Effector CD4-positive, alpha-beta T cell (primary cell): ENCODE measurements around the gene MORF4L2.
"Not testable (repeated sequence)": the region's sequence is repeated elsewhere in the genome, so short reads cannot be mapped to it uniquely, and the experiment has no call there.

ENCODE experiments used
- DNase-seq: peaks from one replicate; pipeline ENCODE4 v3.0.0-alpha.2; 2020

The MORF4L2 gene

DNA sequence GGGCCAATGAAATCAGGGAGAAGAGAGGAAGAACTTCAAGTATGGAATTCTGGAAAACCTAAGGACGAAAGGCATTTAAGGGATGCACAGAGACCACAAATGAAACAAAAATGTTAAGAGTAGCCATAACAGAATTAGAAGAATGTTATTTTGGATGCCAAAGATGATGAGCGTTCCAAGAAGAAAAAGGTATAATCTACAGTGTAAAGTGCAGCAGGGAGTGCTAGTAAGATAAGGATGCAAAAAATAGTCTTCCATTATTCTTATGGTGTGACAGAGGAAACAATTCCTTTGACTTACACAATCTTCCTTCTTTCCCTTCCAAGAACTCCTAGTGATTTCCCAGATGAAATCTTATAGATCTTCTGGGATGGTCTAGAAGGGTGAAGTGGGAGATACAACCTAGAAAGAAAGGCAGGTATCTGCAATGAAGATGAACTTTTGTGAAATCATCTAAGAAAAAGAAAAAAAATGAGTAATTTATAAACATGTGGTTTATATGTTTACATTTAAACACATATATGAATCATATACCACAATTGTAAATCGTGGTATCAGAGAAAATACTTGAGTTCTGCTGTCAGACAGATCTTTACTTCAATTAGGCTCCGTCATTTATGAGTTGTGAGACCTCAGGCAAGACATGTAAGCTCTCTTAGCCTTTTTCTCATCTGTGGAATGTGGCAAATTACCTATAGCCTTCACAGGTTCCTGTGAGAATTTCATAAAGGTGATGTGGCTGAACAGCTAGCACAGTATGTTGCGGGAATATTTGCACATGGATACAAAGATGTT, 8.1 kb downstream of the MORF4L2 start:
- DNase-seq: no peak

DNA sequence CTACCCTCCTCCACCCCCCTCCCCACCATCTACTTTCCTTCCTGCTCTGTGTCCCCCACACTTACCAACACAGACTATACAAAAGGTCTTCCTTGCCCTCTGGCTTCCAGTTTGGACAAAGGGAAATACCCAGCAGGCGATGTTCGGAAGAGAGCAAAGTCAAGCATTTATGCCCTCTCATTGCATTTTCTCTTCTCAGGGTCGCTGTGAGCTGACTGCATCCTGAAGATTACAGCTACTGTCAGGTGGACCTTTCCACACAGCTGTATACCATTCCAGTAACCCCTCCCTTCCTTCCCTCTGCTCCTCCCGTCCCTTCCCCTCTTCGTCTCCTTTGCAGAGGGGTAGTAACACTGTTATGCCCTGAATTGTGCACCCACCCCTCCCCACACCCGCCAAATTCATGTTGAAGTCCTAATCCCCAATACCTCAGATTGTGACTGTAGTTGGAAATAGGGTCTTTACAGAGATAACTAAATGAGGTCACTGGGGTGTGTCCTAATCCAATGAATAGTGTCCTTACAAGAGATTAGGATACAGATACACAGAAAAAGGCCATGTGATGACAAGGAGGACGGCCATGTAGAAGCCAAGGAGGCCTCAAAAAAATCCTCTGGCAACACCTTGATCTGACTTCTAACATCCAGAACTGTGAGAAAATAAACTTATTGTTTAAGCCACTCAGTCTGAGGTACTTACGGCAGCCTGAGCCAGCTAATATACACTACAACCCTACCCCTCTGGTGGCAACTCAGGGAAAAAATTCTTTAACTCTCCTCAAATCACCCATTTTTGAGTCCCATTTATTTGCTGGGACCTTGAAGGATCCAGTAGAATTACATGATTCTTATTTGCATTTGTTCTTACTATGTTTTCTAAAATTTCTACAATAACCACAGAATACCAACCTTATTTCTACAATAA, 11.7 kb downstream of the MORF4L2 start:
- no peak for DNase-seq

- DNase-seq: no peak
Observed at GRCh38 chrX:103669745-103670144, 16.8 kb downstream of the MORF4L2 start.

DNA sequence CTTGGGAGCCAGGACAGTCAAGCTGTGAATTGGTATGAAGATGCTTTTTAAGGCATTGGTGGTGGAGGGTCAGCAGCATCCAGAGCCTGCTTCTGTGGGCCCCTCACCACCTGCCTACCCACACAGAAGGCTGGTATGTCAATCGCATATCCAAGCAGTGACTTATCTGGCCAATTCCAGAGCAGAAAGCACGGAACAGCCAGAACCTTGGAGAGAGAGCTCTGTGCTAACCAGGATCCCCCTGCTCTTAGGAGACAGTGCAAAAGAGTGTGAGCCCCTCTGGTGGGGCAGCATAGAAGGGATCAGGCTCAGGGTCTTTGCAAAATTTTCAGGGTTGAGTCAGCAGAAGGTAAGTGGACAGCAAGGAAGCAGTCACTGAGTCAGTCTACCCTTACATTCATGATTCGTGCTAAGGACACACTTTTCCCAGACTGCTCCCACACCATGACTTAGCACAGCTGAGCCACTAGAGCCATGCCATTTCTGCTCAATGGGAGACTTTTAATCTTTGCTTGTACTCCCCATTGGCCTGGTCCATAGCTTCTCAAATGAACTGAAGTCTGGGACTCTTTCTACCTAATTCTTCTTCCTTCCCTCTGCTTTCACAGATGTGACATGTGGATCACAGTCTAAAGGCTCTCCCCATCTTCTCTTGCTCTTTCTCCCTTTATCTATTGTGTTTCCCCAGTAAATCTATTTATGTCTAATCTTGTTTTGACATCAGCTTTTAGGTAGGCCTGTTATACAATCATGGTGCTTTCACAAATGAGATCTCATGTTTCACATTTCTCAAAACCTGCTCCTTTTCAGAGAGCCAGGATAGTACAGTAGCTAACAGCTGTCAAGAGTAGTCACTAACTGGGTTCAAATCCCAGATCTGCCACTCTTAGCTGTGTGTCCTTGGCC, 20.0 kb downstream of the MORF4L2 start:
- DNase-seq: no peak

DNA sequence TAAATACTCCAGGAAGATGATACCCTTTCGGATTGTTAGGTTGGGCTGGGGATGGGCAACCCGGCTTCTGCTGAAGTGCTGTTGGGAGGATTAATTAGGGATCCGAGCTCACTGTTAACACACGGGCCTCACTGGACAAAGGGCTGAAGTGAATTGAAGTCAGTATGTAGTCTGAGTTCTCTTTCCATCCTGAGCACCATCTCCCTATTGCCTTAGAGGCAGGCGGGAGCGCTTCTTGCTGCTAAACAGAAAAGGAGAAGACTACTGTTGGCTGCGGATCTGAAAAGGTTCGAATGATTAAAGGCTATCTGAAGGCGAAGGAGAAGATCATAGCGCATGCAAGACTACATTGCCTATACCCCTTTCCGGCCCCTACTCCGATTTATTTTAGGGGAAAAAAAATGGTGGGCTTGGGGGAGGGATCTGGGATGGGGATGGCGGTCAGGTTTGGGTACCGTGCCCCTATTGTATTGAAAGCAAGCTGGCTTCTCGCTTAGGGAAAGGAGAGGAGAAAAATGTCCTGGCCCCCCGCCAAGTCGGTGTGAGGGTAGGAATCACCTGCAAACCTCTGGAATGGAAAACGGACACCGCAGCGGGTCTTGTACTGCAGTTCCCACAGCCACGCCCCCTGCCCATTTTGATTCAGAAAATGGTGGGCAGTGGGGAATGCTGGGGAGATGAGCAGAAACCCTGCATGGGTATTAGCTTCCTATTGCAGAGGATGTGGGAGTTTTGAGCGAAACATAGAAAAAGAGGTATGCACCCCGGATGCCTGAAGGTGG, 22.3 kb downstream of the MORF4L2 start:
- no peak for DNase-seq

DNA sequence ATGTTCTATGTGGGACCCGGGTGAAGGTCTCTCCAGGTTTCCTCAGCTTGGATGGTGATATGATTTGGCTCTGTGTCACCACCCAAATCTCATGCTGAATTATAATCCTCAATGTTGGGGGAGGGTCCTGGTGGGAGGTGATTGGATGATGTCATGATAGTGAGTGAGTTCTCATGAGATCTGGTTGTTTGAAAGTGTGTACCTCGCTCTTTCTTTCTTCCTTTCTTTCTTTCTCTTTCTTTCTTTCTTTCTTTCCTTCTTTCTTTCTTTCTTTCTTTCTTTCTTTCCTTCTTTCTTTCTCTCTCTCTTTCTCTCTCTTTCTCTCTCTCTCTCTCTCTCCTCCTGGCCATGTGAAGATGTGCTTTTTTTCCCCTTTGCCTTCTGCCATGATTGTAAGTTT, 27.0 kb downstream of the MORF4L2 start:
- DNase-seq: not testable (repeated sequence)

DNA sequence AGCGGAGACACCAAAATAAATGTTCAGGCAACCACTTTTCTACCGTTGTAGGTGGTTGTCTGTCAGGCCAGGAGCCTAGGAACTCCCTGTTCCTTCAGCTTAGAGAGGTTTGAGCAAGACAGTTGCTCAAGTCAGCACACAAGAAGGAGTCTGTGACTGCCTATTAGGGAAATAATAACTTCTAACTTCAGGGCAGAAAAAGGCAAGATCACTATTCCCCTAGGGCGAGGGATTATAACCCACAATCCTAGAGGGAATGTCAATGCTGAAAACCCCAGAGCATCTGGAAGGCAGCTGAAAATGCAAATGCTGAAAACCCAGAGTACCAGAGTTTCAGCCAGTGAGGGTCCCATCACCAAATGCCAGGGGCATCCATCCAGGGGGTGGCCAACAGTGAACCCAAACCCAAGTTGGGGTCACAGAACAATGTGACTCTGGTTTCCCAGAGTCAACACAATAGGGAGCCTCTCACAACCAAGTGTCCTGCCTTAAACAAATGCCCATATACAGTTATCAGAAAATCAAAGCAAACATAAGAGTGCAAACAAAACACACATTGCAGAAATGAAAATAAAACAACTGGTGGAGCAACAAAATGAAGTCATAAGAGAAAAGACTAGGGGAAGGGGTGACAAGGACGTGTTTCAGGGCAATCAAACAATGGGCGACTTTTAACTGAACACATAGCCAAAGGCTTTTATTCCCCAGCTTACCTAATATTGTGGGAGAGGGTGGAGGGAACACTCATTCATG, 27.6 kb downstream of the MORF4L2 start:
- DNase-seq: no peak

- DNase-seq: not testable (repeated sequence)
Observed at GRCh38 chrX:103657066-103657465, 29.4 kb downstream of the MORF4L2 start.

- DNase-seq: no peak
Observed at GRCh38 chrX:103656617-103657016, 29.9 kb downstream of the MORF4L2 start.

DNA sequence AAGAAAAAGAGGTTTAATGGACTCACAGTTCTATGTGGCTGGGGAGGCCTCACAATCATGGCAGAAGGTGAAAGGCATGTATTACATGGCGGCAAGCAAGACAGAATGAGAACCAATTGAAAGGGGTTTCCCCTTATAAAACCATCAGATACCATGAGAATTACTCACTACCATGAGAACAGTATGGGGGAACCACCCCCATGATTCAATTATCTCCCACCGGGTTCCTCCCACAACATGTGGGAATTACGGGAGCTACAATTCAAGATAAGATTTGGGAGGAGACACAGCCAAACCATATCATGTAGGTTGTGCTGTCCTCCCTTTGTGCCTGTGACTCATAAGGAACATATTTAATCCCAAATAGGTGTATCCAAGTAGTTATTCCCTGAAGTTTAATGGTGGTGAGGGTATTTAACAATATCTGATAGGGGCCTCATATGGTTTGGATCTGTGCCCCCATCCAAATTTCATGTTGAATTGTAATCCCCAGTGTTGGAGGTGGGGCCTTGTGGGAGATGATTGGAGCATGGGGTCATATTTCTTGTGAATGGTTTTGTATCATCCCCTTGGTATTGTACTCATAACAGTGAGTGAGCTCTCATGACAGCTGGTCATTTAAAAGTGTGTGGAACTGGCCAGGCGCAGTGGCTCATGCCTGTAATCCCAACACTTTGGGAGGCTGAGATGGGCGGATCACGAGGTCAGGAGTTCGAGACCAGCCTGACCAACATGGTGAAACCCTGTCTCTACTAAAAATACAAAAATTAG, 31.1 kb downstream of the MORF4L2 start:
- DNase-seq: not testable (repeated sequence)

DNA sequence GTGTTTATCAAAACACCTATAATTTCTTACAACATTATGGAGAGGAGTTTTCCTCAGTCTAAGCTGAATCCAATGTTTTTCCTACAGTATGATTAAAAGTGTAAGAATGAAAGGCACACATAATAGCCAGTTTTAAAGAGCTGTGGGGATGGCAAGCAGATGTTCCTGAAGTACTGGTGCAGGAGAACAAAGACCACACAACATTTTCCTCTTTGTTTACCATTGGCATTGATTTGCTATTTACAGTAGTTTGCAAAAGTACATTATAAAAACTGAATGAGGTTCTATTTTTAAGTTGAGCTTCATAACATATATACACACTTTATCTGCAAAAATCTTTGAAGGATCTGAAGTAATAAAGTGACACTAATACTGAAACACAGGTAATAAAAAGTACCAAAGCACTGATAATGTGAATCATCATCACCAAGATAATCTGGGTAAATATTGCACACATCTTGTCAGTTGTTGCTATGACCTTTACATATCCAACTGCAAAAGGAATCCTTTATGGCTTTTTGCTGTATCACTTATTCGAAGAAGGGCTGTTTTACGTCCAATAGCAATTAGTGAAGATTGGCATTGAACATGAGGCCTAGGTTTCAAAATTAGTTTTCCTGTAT, 35.2 kb downstream of the MORF4L2 start:
- no peak for DNase-seq

GRCh38 chrX:103647630-103648029, 38.9 kb downstream of the MORF4L2 start:
- no peak for DNase-seq

DNA sequence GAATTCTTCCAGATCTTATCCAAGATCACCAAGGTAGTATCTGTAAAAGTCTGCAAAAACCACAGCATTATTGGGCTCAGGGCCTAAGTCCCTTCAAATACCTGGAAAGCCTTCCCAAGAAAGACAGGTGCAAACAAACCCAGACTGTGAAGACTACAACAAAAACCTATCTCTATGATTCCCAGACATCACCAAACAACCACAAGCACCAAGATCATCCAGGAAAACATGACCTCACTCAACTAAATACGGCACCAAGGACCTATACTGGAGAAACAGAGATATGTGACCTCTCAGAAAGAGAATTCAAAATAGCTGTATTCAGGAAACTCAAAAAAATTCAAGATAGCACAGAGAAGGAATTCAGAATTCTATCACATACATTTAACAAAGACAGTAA, 42.4 kb downstream of the MORF4L2 start:
- no peak for DNase-seq

DNA sequence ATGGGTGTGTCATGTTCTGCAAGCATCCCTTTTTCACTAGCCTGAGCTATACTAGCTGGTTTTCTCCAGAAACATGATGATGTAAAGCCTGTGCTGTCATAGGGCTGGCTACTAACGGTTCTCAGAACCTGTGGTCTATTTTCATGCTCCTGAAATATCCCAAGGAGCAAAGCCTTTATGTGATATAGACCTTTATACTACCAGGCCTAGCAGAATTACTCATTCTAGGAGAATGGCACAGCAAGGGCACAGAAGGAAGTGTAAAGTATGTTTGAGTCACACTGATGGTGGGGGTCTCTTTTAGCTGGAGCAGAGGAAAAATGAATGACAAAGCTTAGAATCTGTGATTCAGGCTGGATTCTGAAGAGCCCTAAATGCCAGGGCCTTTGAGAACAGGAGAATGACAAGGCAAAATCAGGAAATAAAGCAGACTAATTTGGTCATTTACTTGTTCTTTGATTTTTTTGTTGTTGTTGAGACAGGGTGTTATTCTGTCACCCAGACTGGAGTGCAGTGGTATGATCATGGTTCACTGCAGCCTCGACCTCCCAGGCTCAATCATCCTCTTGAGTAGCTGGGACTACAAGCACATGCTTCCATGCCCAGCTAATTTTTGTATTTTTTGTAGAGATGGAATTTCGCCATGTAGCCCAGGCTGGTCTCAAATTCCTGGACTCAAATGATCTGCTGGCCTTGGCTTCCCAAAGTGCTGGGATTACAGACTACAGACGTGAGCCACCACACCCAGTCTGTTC, 45.9 kb downstream of the MORF4L2 start:
- DNase-seq: no peak

GRCh38 chrX:103638479-103639346, 47.8 kb downstream of the MORF4L2 start:
- not testable (repeated sequence) for DNase-seq

DNA sequence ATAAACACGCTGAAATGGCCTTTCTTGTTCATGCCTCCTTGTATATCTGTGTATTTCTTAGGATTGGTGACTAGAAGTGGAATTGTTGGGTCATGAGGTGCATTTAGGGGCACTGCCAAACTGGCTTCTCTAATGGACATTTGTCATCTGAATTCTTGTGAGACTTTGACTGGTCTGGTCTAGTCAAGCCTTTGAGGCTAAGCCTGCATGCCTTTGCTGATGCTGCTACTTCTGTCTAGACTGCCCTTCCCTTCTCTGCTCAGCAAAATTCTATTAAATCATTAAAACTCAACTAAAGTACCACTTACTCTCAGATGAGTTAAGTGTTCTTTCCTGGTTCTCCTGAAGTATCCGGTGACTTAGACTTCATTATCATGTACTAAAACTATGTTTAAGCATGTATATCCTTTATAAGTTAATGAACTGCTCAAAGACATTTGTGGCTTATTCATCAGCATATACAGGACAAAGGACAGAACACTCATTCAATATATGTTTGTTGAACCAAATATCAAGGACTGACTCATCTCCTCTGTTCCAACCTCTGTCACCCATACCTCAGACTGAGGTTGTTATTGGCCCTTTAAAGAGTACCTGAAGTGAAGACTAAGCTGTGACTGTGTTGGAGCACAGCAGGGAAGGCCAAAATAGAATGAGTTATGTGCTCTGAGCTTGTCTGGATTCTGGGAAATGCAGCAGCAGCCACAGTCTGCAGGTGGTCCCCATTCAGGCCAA, 48.7 kb downstream of the MORF4L2 start:
- no peak for DNase-seq

- DNase-seq: no peak
Observed at GRCh38 chrX:103635436-103635835, 51.1 kb downstream of the MORF4L2 start.
